Measurements from ENCODE around the gene ZNRD2. TPM values are rescaled to one million over a fixed set of nuclear protein-coding genes. Genes with fewer than 3 reads are reported as not detected.

ZNRD2 gene
- total RNA-seq, 4 donors from 2014 or later: 16.5 to 25.7 (median 25.4) TPM

DNA sequence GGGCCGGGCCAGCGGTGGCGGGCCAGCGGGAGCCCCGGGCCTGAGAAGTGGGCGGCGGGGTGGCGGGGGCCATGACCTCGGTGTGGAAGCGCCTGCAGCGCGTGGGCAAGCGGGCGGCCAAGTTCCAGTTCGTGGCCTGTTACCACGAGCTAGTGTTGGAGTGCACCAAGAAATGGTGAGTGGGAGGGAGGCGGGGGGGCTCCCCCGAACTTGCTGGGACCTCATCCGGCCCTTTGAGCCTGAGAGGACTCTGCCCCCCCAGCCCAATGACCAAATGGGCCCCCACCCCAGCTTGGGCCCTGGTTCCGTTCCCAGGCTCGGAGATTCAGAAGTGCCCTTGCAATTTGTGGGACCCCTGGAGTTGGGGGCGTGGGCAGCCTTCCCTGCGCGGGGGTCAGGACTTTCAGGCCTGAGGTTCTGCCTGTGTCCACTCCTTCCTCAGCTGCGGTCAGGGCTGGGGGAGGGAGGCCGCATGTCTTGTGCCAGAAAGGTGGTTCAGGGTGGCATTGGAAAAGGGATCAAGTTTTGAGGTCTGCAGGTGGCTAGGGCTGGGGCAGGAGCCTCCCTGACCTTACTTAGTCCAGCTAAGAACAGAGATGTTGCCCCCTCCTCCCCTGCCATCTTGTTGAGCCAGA lies 6.1 kb downstream of the ZNRD2 start:
- Histone ChIP-seq H3K4me3 (peak overlapping the region; percentile 77 to 96 (median 87)), H3K36me3 (peaks cover 0 to 20% (median 0%) of the 10 kb centered on the region in 3 donors), H3K27me3 (no peaks in the 10 kb centered on the region), H3K4me1 (peaks cover 8 to 71% (median 34%) of the 10 kb centered on the region in 4 donors), H3K27ac (peak overlapping the region; percentile 90 to 97 (median 94)), H3K9me3 (no peaks in the 10 kb centered on the region)
- TF ChIP-seq POLR2A (IDR thresholded peaks at IDR 0.05): no peak
- TF ChIP-seq, protein P1, sequence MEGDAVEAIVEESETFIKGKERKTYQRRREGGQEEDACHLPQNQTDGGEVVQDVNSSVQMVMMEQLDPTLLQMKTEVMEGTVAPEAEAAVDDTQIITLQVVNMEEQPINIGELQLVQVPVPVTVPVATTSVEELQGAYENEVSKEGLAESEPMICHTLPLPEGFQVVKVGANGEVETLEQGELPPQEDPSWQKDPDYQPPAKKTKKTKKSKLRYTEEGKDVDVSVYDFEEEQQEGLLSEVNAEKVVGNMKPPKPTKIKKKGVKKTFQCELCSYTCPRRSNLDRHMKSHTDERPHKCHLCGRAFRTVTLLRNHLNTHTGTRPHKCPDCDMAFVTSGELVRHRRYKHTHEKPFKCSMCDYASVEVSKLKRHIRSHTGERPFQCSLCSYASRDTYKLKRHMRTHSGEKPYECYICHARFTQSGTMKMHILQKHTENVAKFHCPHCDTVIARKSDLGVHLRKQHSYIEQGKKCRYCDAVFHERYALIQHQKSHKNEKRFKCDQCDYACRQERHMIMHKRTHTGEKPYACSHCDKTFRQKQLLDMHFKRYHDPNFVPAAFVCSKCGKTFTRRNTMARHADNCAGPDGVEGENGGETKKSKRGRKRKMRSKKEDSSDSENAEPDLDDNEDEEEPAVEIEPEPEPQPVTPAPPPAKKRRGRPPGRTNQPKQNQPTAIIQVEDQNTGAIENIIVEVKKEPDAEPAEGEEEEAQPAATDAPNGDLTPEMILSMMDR (IDR thresholded peaks at IDR 0.05): no peak
- DNase-seq: peak in 1 of 3 donors; percentile 68

DNA sequence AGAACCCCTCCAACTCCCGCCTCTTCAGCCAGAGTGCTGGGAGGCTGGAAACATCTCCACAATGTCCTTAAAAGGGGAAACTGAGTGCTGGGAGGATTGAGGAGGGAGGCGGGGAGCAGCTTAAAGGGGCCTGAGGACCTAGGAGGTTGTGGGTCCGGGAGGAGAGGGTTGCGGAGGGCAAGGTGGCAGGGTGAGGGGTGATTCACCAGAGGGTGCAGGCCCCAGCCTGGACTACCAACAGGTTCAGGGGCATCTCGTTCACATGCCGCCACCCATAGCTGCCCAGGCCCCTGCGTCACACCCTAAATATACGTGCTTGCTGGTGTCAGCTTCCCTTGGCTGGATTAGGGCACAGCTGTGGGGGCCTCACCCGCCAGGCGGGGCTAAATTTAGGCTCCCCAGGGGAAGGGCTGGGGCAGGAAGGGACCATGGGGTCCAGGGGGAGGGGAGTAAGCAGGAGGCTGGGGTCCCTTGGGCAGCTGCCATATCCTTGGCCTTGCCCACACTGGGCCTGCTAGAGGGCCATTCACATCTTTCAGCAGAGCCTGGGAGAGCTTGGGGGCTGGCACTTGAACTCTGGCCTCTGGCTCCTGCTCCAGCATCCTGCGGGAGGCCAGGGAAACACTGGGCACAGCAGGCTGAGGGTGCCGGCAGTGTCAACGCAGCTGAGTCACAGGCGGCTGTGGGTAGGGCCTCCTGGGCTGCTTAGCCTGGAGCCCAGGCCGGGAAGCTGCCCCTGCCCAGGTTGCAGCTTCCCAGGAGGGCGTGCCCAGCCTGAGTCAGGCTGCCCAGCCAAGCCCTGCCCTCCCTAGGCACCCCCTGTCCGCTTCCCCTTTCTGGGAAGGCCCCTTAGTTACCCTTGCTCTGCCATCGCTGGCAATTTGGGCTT lies 6.8 kb downstream of the ZNRD2 start:
- Histone ChIP-seq H3K27me3 (no peaks in the 10 kb centered on the region), H3K9me3 (no peaks in the 10 kb centered on the region), H3K36me3 (peaks cover 0 to 28% (median 0%) of the 10 kb centered on the region in 3 donors), H3K27ac (peak overlapping the region; percentile 90 to 97 (median 94)), H3K4me3 (peak overlapping the region; percentile 77 to 96 (median 87)), H3K4me1 (peaks cover 6 to 63% (median 29%) of the 10 kb centered on the region in 4 donors)
- TF ChIP-seq, protein P1 (IDR thresholded peaks at IDR 0.05): no peak
- peak in 1 of 2 donors; percentile 64 for TF ChIP-seq POLR2A (IDR thresholded peaks at IDR 0.05)
- DNase-seq: peak; percentile 72 to 89 (median 87)

DNA sequence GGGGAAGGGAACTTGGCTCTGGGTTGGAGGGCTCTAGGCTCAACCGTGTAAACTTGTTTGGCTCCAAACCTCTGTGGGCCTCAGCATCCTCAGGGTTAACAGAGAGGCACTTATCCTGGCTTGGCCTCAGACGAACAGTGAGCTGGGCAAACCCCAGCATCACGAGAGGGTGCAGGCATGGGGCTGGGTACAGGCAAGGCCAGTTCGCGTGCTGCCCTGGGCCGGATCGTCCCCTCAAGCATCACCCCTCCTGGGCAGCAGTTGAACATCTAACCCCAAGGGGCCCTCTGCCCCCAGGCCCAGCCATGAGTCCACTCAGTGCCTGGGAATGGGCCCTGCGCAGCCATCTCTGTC lies 7.5 kb downstream of the ZNRD2 start:
- TF ChIP-seq POLR2A (IDR thresholded peaks at IDR 0.05): no peak
- TF ChIP-seq, protein P1 (IDR thresholded peaks at IDR 0.05): no peak
- Histone ChIP-seq H3K4me3 (peak overlapping the region; percentile 77 to 96 (median 87)), H3K4me1 (peaks cover 6 to 62% (median 28%) of the 10 kb centered on the region in 4 donors), H3K36me3 (peaks cover 0 to 30% (median 0%) of the 10 kb centered on the region in 3 donors), H3K27me3 (no peaks in the 10 kb centered on the region), H3K27ac (peak overlapping the region; percentile 90 to 97 (median 94)), H3K9me3 (no peaks in the 10 kb centered on the region)
- no peak for DNase-seq

DNA sequence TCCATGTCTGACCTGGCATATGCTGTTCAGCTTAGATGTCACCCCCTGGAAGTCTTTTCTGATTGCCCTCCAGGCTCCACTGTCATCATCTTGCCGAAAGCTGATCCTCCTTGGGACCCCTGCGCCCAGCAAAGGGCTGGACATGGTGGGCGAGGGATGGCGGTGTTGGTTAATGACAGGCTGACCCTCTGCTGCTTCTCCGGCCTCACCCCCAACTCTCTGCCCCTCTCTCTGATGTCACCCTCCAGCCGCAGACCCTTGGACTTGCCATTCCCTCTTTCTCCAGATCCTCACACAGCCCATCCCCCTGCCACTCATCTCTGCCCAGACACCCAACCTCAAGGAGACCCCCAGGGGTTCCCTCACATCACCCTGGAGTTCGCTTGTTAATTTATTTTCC lies 7.9 kb downstream of the ZNRD2 start:
- no peaks in the 10 kb centered on the region for H3K27me3 ChIP-seq
- H3K4me1 ChIP-seq: peaks cover 6 to 60% (median 26%) of the 10 kb centered on the region in 4 donors
- no peak for TF ChIP-seq POLR2A (IDR thresholded peaks at IDR 0.05)
- TF ChIP-seq, protein P1 (IDR thresholded peaks at IDR 0.05): no peak
- H3K4me3 ChIP-seq: peak overlapping the region in 2 of 4 donors; percentile 77 to 96
- H3K9me3 ChIP-seq: no peaks in the 10 kb centered on the region
- peak overlapping the region; percentile 90 to 97 (median 94) for H3K27ac ChIP-seq
- no peak for DNase-seq
- peaks cover 0 to 30% (median 0%) of the 10 kb centered on the region in 3 donors for H3K36me3 ChIP-seq

DNA sequence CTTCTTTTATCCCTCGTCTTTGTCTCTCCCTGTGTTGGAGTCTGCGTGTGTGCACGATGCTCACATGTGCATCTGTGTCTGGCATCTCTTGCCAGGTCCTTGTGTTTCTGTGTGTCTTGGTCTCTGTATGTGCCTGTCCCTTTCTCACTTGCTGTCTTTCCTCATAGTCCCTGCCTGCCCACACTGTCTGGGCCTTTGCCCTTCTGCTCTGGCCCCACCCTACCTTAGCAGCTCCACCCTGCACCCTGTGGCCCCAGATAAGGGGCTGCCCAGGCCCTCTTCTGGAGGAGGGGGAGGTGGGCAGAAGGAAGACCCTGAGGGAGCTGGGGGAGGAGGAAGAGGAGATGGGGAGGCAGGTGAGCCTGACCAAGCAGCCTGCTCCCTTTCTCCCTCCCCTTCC lies 8.4 kb downstream of the ZNRD2 start:
- DNase-seq: no peak
- Histone ChIP-seq H3K27ac (peak overlapping the region in 2 of 4 donors; percentile 90 to 95), H3K9me3 (no peaks in the 10 kb centered on the region), H3K4me1 (peaks cover 6 to 55% (median 21%) of the 10 kb centered on the region in 4 donors), H3K27me3 (no peaks in the 10 kb centered on the region), H3K36me3 (peaks cover 0 to 30% (median 0%) of the 10 kb centered on the region in 3 donors), H3K4me3 (no peak overlapping the region)
- no peak for TF ChIP-seq POLR2A (IDR thresholded peaks at IDR 0.05)
- TF ChIP-seq, protein P1 (IDR thresholded peaks at IDR 0.05): no peak
